NCI-H187 treated with DMSO at 0.1 percent for 48 hours (cell line): Measurements from ENCODE around the gene SLC9B1.

ENCODE experiments used
- DNase-seq: peaks from one replicate; lab custom pipeline; 2025; lab: John Stamatoyannopoulos, UW

SLC9B1 gene

GRCh38 chr4:103019308-103020124 is at the start of gene SLC9B1:
Gene SLC9B1 (minus strand): TSS chr4:103019705. CDS start chr4:102991711, 27,994 bp downstream.
- no peak for DNase-seq

DNA sequence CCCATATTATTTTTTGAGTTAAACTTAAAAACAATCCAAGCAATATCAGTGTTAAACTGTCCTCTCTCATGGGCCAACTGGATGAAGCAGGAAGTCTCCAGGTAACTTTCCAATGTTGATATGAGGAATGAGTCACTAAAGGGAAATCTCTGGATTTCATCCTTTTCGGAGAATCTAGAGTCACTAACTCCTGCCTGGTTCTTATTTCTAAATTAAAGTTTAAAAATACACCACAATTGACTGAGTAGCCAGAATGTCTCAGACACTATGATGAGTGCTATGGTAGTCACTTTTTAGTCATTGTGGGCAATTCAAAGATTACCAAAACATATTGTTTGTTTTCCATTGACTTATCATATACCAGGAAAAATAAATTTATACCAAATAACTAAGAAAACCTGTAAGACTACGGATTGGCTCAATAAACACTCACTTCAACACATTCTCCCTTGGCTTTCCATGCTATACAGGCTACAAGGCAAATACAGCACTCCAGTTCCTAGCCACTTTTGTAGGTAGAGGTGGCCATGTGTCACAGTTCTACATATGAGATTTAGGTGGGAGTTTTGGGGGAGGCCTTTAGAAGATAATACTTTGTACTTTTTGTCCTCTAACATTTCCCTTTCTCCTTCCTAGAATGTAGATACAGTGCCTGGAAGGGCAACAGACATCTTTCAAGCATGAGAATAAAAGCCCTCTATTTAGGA is 48.5 kb upstream of the SLC9B1 start:
- DNase-seq: no peak

DNA sequence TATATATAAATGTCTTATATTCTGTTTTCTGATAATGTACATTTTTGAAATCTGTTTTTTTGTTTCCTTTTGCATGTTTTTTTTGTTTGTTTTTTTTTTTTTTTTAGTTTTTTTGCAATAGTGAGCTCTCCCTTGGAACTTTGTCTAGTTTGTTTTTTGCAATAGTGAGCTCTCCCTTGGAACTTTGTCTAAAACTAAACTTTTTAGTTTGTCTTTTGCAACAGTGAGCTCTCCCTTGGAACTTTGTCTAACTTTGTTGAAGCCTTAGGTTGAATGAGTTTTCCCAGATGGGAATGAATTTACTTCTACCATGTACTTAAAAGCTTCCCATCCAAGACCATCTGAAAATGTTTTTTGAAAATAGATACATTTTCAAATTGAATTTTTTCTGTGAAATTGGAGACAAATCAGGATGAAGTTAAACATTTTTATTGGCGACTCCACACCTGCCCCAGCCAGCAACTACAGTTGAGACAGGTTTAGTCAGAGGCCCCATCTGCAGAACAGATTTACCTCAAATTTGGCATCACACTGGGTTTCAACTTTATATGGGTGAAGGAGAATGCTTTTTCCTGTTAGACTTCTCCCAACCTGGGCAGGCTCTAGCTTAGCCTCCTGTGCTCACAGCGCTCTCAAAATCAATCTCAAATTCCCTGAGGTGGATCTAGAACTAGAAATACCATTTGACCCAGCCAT is 41.1 kb upstream of the SLC9B1 start:
- no peak for DNase-seq

- no peak for DNase-seq
These were observed 34.5 kb upstream of the SLC9B1 start for GRCh38 chr4:103054030-103054429.

DNA sequence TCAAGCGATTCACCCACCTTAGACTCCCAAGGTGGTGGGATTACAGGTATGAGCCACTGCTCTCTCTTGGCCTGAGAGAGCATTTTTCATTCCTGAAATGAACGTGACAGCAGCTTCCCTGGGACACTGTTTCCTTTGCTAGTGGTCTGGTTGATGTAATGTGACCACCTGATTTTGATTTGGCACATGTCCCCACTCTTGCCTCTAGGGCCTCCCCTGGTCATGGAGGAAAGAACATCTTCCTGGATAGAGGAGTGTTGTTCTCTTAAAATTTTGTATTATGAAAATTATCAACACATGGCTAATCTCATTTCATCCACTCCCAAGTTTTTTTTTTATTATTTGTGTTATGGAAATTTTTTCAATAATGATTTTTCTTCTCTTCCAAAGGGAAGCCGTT is 33.3 kb upstream of the SLC9B1 start:
- no peak for DNase-seq

DNA sequence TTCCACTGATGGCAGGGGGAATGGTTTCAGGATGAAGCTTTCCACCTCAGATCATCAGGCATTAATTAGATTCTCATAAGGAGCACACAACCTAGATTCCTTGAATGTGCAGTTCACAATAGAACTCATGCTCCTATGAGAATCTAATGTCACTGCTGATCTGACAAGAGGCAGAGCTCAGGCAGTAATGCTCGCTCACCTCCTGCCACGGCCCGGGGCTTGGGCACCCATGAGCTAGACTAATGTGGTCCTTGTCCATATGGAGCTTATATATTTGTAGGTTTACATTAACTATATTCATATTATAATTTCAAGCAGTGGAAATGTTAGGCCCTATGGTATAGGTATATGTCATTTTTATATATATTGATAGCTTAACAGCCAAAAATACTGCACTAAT is 32.6 kb upstream of the SLC9B1 start:
- DNase-seq: no peak

DNA sequence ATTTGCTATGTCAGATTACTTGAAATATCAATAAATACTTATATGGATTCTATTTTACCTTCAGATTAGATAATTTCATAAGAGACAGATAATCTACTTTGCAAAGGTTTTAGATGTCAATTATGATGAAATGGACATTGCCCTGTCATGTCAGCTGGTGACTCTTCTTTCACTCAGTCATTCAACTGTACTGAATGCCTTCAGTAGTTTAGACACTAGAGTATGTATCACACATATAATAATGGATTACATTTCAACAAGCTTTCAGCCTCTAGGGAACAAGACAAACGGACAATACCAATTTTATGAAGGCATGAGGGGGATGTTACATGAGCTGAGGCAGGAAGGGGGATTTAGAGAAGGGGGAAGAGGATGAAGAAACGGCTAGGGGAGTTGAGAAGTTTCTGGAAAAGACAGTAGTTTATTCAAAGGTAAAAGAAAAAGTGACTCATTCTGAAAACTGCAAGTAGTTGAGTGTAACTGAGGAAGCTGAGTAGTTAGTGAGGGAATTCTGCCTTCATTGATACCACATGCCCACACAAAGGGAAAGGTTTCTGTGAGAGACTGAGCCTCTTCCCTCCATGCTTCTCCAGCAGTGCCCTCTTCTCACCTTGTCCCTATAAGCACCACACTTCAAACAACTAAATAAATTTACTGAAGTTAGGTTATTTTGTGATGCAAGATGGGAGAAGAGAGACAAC is 31.4 kb upstream of the SLC9B1 start:
- DNase-seq: no peak

GRCh38 chr4:103046416-103047290 is 27.1 kb upstream of the SLC9B1 start:
- no peak for DNase-seq

- DNase-seq: no peak
These were observed 24.7 kb upstream of the SLC9B1 start for GRCh38 chr4:103044183-103044582.

DNA sequence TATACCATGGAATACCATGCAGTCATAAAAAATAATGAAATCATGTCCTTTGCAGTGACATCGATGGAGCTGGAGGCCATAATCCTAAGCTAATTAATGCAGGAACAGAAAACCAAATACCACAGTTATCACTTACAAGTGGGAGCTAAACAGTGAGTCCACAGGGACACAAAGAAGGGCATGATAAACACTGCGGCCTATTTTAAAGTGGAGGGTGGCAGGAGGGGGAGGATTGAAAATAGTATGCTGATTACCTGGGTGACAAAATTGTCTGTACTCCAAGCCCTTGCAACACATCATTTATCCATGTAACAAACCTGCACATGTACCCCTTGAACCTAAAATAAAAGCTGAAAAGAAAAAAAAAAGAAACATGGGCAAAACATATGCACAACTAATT is 16.7 kb upstream of the SLC9B1 start:
- no peak for DNase-seq

DNA sequence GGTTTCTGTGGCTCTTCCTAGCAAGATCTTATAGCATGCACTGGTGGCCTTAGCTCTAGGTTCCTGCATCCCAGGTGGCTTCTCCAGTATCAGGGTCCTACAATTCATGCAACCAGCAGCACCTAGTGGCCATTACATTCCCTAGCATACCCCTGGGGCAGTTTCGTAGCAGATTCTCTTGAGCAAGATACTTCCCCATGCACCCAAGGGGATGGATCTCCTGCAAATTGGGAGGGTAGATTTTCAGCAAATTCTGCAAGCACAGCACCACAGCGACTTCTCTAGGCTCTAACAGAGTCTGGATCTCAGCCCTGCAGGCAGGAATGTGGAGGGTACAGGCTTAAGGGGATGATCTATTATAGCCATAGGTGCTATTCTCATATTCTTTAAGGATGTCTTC is 13.1 kb upstream of the SLC9B1 start:
- no peak for DNase-seq

DNA sequence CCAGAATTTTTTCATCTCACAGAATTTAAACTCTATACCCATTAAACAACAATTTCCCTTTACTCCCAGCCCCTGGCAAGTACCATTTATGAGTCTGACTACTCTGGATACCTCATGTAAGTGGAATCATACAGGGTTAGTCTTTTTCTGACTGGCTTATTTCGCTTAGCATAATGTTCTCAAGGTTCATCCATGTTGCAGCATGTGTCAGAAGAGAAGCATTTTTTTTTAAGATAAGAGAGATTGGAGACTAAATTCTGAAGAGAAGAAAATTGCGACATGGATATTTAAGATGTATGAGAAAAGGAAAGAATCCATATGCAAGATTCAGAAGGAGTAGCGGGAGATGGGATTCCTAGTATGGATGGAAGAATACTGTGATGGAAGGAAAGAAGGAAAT is 11.3 kb upstream of the SLC9B1 start:
- no peak for DNase-seq

DNA sequence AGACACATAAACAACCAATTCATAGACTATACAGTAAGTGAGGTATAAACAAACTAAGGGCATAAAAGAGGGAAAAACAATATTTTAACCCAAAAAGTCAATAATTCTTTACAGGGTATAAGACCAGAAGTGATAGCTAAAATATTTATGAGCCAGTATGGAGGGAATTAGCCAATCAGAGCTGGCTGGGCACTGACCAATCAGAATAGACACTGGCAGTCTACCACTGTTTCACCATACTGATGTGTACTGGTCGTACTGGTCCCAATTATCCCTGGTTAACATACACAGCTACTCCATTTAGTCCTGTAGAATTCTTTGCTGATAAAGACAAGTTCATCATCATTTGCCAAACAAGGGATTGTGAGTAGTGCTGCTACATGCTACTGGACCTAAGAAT is 9.8 kb upstream of the SLC9B1 start:
- no peak for DNase-seq

DNA sequence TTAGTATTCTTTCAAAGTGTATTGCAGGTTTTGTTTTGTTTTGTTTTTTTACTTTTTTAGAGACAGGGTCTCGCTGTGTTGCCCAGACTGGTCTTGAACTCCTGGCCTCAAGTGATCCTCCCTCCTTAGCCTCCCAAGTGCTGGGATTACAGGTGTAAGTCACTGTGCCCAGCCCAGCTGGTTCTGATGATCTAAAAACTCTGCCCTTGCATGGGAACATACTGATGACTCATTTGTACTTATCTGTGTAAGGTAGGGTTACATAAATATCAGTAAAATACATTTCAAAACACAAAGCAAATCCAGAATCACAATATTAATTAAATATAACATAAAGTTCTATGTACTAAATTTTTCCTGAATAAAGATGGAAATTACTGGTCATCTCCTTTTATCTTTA is 7.4 kb upstream of the SLC9B1 start:
- no peak for DNase-seq

DNA sequence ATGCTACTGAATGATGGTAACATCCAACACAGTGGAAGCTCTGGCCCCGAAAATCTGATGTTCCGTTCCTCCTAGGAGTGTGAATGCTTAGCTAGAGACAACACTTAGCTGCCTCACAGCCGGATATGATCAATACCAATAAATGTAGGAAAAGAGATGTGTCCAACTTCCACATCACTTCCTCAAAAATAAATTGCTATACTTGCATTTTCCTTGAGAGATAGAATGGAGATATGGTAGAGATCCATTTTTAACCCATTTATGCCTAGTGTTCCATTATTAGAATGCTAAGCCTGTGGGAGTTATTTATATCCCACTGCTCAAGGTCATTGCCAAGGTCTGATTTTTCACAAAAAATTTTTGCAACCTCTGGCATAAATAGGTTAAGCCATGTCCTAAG is 5.5 kb upstream of the SLC9B1 start:
- DNase-seq: no peak

DNA sequence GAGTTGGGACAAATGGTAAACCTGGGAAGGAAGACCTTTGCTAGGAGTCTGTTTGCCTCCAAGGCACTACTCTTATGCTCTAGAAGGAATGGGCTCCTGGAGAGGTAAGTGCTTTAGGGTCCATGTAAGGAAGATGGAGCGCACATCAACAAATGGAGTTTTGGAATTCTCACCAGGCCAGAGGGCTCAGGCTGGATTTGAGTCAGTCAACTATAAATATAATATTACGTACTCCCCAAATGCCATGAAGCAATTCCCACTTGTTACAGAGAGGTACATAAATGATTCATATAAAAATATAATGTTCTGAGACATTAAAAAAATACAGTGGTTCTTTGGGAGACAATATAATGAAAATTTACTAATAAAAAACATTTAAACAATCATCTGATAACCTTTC is 1.6 kb upstream of the SLC9B1 start:
- DNase-seq: no peak

DNA sequence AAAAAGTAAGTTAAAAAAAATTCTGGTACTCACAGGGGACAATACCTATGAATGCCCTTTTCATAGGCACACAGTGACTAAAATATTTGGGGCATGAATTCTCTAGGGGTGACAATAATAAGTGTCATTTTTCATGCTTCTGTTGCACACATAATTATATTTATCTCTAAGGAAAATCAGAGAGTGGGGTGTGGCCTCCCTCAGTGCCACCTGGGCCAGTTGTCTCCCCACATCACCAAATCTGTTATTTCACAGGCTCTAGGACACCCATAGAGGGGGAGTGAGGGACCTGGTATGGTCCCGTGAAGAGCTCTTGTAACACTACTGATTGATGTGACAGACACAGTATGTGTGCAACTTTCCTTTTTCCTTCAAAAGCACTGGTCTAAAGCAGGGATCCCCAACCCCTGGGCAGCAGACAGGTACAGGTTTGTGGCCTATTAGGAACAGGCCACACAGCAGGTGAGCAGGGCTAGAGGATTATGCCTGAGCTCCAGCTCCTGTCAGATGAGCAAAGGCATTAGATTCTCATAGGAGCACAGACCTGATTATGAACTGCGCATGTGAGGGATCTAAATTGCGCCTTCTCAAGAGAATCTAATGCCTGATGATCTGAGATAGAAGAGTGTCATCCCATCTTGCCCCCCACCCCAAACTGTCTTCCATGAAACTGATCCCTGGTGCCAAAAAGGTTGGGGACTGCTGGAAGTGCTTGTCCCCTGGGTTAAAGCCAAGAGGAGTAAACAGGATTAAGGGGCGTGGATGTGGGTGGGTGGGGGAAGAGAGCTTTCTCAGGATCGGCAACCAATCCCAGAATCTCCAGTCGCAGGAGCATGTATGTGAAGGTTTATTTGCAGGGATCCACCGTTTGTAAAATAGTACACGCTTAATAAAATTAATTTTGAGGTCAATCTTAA is 856 bp downstream of the SLC9B1 start:
- DNase-seq: no peak

DNA sequence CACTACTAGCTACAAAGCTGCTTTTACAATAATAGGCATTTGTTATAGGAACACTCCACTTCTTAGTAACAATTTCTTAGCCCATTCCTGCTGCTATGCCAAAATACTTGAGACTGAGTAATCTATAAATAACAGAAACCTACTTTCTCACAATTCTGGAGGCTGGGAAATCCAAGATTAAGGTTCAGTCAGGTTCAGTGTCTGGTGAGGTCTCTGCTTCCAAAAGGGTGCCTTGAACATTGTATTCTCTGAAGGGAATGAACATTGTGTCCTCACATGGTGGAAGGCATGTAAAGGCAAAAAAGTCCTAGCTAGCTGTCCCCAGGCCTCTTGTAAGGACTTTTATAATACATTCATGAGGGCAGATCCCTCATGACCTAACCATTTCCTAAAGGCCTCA is 7.0 kb downstream of the SLC9B1 start:
- no peak for DNase-seq

DNA sequence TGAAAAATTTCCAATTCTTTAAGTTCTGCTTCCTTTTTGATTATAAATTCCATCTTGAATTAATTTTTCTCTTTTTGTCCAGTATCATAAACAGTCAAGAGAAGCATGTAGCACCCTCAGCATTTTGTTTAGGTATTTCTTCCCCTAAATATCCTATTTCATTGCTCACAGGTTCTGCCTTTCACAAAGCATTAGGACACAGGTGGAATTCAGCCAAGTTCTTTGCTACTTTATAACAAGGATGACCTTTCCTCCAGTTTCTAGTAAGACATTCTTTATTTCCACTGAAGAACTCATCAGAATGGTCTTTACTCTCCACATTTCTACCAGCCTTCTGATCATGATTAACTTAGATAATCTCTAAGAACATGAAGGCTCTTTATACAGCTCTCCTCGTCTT is 7.4 kb downstream of the SLC9B1 start:
- no peak for DNase-seq

DNA sequence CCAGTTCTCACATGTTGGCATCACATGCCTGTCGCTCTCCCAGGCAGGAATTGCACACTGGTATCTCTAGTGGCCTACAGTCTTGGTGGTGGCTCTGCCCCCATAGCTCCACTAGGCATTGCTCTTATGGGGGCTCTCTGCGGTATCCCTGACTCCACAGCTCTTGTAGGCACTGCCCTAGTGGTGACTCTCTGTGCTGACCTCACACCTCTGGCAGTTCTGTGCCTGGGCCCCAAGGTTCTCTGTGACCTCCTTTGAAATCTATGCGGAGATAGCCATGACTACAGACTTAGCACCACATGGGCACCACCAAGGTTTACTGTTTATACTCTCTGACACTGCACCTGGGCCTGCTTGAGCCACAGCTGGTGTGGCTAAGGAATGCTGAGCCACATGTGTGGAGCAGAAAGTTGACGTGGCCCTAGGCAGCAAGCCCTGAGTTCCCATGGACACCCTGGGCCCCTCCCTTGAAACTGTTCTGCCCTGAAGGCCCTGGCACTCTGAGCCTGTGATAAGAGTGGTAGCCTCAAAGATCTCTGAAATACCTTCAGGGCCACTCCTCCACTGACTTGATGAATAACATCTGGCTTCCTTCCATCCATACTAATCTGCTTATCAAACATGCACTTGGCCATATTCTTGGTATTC is 8.0 kb downstream of the SLC9B1 start:
- no peak for DNase-seq
